OCI-LY1 (cell line): ENCODE results near the gene MTFR2.
A peak's percentile ranks its signal among the peaks of the same experiment; 100 is the strongest.

ENCODE experiments used
- CTCF ChIP-seq: fragments of 200-600 bp; sonication (generic), shearing (Covaris generic); IDR thresholded peaks from 2 replicates; pipeline ENCODE4 v1.5.1; 2017; ENCODE audit warnings: mild to moderate bottlenecking, antibody characterized with exemption, low read length, moderate library complexity, mixed read lengths
- EZH2 ChIP-seq: fragments of 200-600 bp; sonication (generic), shearing (Covaris generic); IDR thresholded peaks from 2 replicates; pipeline ENCODE4 v1.8.0; 2017; ENCODE audit warnings: borderline replicate concordance, mixed run types, mild to moderate bottlenecking, antibody characterized with exemption, low read length, moderate library complexity, mixed read lengths

- 0 out of 2 replicates have a peak, but pooled peaks have one; percentile 5 for TF ChIP-seq CTCF
- no peak for TF ChIP-seq EZH2
These were observed 40.4 kb upstream of the MTFR2 start for GRCh38 chr6:136290410-136291010.
